ENCODE data around the gene PTRHD1.

The PTRHD1 gene

GRCh38 chr2:24821433-24821891, 28.3 kb upstream of the PTRHD1 start:
- no peak for TF ChIP-seq CTCF (IDR thresholded peaks at IDR 0.05; ENCODE audit: low read depth, low read length)
- no peak for DNase-seq (ENCODE audit: extremely low read depth, low read depth)

DNA sequence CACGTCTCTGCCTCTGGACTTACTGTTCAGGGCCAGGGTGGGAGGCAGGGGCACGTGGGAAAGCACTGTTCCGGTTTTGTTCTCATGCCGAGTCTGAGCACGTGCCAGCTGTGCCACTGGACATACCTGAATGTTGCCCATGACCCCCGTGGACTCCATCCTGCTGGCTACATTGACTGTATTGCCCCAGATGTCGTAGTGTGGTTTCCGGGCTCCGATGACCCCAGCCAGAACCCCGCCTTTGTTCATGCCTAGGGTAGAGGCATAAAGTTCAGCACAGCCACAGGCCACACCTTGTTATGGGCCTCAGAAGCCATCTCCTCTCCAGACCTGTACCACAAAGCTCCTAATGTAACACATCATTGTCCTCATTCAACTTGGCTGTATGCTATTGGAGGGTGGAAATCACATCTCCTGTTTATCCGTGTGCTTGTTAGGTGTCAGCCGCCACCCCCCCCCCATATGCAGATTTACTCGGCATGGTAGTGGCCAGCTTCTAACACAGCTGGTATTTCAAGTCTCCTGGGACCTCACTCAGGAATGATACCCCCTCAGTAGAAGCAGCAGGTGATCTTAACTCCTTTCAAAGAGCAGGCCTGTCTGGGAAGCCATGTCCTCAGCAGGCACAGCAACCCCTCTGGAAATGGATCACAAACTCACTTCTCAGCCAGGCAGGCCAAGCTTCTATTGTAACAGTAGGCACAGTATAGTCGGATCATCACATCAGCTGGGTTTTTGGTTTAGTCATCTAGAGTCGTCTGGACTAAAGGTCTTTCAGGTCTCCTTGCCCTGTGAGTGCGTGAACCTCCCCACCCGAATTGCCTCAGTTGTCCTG, 27.6 kb upstream of the PTRHD1 start:
- no peak for TF ChIP-seq CTCF (IDR thresholded peaks at IDR 0.05; ENCODE audit: low read depth, low read length)
- DNase-seq (ENCODE audit: extremely low read depth, low read depth), result no peak

GRCh38 chr2:24820175-24820513, 27.0 kb upstream of the PTRHD1 start:
- DNase-seq (ENCODE audit: extremely low read depth, low read depth), result no peak
- no peak for TF ChIP-seq CTCF (IDR thresholded peaks at IDR 0.05; ENCODE audit: low read depth, low read length)

- no peak for DNase-seq (ENCODE audit: extremely low read depth, low read depth)
- no peak for TF ChIP-seq CTCF (IDR thresholded peaks at IDR 0.05; ENCODE audit: low read depth, low read length)
These were observed 26.4 kb upstream of the PTRHD1 start for GRCh38 chr2:24819442-24820174.

DNA sequence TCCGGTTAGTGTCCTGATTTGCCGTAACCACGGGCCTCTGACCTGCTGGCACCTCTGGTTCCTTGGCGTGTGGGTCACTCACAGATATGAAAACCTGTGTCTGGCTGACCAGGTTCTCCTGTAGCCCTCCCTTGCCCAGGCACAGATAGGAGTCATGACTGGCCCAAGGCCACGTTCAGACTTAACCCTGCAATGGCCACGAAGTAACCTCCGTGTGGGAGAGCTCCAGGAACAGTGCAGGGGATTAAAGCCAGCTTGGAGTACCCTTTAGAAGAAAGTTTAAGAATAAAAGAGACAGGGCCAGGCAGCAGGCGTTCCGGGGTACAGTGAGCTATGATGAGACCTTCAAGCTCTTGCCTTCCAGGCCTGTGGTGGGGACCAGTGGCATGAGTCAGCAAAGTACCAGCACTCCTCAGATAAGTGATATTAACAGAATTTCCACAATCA, 25.6 kb upstream of the PTRHD1 start:
- no peak for TF ChIP-seq CTCF (IDR thresholded peaks at IDR 0.05; ENCODE audit: low read depth, low read length)
- DNase-seq (ENCODE audit: extremely low read depth, low read depth), result no peak

DNA sequence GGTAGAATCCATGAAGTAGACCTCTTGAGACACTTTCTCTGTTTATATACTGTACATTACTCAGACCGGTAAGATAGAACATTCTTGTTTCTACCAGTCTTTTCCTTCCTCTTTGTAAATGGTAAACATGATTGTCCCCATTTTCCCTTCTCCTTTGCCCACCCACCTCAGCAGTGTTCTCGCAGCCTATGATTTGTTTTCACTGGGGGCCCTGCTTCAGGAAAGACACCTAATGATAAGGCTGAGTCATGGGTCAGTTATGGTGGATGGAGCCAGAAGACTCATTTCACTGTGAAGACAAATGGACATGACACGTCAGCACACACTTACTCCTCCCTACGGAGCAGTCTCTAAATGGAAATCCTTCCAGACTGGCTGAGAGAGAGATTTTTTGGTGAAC, 23.7 kb upstream of the PTRHD1 start:
- TF ChIP-seq CTCF (IDR thresholded peaks at IDR 0.05; ENCODE audit: low read depth, low read length), result no peak
- no peak for DNase-seq (ENCODE audit: extremely low read depth, low read depth)

GRCh38 chr2:24816404-24816803, 23.2 kb upstream of the PTRHD1 start:
- no peak for TF ChIP-seq CTCF (IDR thresholded peaks at IDR 0.05; ENCODE audit: low read depth, low read length)
- no peak for DNase-seq (ENCODE audit: extremely low read depth, low read depth)
